NCI-H2196 treated with DMSO at 0.1 percent for 48 hours (cell line): ENCODE data around the gene MIPEP.
"Not testable (repeated sequence)": the region's sequence is repeated elsewhere in the genome, so short reads cannot be mapped to it uniquely, and the experiment has no call there.

Experiments
- DNase-seq: peaks from one replicate; lab custom pipeline; 2025; ENCODE audit not compliant: unreplicated experiment; lab: John Stamatoyannopoulos, UW

MIPEP gene

GRCh38 chr13:23778002-23778652 lies 111.1 kb downstream of the MIPEP start:
- DNase-seq, result no peak

- DNase-seq, result no peak
Measured at GRCh38 chr13:23777575-23777870, 111.7 kb downstream of the MIPEP start.

GRCh38 chr13:23776698-23777574 lies 112.3 kb downstream of the MIPEP start:
- no peak for DNase-seq

DNA sequence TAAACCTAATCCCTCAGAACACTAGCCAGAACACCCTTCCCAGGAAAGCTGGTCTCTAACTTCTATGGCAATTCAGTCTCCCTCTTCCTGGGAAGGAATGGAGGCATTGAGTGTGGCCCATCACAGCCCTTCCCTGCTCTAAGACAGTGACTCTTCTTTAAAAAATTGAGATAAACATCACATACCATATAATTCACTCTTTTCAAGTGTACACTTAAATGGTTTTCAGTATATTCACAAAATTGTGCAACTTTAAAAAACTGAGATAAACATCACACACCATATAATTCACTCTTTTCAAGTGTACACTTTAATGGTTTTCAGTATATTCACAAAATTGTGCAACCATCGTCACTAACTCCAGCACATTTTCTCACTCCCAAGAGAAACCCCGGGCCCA lies 116.5 kb downstream of the MIPEP start:
- DNase-seq, result no peak

DNA sequence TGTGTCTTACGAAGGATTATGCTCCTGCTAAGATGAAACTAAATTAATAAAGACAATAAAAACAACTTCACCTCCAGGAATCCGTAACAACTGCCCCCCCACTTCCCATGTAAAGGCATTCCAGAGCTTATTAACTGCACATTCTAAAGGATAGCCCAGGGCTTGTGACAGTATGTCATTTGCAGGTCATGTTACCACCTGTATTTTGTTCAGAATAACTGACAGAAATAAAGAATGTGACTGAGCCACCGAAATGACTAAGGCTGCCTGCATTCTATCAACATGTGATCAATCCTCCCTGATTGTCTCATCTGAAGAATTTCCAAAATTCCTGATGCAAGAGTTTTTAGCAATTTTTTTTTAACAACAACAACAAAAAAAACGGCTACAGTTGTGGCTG lies 117.2 kb downstream of the MIPEP start:
- DNase-seq, result no peak

DNA sequence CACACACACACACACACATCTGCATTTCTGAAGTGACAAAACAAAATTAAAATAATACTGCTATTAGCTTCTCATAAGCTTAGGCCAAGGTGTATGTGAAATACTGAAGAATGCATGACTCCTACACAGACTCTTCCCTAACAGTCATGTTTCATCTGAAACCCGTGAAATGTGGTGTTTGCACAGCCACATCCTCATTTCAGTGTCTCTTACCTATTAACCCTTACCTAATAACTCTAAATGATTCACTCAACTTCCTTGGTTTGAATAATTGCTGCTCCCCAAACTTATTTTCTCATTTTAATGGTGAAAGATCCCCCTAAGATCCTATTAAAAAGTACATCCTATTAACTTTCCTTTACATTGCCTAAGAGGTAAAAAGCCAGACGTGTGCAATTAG lies 117.6 kb downstream of the MIPEP start:
- no peak for DNase-seq

- no peak for DNase-seq
Measured at GRCh38 chr13:23770973-23771372, 118.2 kb downstream of the MIPEP start.

- no peak for DNase-seq
Measured at GRCh38 chr13:23770428-23770827, 118.8 kb downstream of the MIPEP start.

DNA sequence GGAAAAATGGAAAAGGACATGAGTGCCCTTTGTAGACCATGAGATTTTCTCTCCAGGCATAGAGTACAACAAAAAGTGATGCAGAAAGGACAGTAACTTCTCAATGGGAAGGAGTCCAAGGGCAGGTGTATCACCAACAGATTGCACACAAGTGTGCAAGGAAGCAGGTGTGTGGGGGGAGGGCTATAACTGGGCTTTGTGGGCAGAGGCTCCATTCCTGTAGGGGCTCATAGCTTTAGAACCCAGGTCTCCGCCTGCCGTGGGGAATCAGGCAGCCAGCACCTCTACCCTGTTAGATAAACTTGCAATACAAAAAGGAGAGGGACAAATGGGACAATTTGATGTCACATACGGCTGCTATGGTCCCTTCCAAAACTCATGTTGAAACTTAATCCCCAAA lies 119.8 kb downstream of the MIPEP start:
- DNase-seq, result no peak

DNA sequence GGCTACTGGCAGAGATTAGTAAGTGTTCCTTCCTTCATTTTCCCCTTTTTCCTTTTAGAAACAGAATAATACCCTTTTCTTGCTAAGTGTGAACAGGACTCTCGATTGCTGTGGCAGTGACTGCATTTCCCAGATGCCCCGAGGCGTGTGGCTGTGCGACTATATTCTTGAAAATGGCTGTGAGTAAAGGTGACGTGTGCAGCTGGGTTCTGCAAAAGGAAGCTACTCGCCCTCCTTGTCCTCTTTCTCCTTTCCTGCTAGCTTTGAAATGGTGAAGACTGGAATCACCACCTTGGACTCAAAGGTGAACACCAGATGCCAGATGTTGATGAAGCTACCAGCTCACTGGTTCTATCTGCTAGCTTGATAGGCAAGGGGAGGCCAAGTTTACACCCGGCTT lies 121.4 kb downstream of the MIPEP start:
- DNase-seq, result no peak

DNA sequence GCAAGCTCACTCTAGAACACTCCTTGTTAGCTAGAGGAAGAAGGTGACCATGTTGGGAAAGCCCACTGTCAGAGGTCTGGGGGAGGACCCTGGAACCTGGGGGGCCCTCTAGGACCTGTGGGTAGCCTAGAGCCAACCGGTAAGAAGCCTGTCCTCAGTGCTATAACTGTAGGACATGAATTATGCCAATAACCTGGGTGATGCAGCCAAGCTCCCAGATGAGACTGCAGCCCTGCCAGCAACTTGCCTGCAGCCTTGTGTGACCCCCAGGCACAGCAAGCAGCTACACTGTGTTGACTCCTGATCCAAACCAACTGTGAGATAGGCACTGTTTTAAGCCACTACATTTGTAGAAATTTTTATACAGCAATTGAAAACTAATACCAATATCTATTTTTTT lies 122.3 kb downstream of the MIPEP start:
- DNase-seq, result no peak

GRCh38 chr13:23766283-23766682 lies 122.9 kb downstream of the MIPEP start:
- DNase-seq, result no peak

GRCh38 chr13:23765531-23765930 lies 123.7 kb downstream of the MIPEP start:
- DNase-seq, result no peak

- no peak for DNase-seq
Measured at GRCh38 chr13:23763318-23763717, 125.9 kb downstream of the MIPEP start.

DNA sequence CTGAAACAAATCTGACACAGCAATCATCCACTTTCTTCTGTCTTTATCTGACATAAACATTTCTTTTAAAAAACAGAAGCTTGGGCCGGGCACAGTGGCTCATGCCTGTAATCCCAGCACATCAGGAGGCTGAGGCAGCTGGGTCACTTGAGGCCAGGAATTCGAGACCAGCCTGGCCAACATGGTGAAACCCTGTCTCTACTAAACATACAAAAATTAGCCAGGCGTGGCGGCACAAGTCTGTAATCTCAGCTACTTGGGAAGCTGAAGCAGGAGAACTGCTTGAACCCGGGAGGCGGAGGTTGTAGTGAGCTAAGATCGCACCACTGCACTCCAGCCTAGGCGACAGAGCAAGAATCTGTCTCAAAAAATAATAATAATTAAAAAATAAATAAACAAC lies 127.4 kb downstream of the MIPEP start:
- DNase-seq, result not testable (repeated sequence)

- DNase-seq, result no peak
Measured at GRCh38 chr13:23760000-23760399, 129.2 kb downstream of the MIPEP start.

DNA sequence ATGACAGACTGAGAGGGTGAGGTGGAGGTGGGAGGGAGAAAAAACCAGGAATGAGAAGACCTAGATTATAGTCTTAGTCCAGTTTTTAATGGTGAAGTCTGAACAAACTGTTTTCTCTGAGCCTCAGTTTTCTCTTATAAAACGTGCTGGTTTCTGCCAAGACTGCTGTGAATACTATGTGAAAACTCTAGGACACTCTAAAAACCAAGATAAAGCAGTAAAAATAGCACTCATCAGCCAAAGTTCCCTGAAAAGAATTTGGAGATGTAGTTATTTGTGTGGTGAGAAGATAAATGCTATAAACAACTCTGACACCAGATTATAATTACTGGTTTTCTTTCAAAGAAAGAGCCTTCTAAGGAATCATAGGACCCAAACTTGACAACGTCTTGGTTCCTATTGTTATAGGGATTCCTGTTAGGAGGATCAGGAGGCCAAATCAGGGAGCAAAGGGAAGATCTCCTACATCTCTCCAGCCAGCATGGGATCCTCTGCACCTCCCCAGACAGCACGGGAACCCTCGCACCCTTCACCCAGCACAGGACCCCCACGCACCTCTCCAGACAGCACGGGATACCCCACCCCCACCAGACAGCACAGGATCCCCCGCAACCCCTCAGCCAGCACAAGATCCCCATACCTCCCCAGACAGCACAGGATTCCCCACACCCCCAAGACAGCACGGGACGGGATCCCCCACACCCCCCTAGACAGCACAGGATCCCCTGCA lies 130.2 kb downstream of the MIPEP start:
- no peak for DNase-seq

DNA sequence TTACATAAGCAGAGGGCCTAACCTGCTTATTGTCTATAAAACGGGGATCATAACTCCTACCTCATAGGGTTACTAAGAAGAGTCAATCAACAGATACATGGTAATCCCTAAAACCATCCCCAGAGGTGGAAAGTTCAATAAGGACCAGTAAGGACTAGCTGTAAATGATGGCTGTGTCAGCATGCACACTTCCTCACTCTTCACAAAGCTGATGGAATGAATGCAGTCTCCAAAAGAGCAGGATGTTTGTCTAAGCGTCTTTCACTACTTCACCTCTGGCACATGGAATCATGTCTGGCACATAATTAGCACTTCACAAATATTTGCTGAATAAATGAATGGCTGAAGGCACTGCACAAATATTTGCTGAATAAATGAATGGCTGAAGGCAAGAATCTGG lies 134.2 kb downstream of the MIPEP start:
- DNase-seq, result no peak

DNA sequence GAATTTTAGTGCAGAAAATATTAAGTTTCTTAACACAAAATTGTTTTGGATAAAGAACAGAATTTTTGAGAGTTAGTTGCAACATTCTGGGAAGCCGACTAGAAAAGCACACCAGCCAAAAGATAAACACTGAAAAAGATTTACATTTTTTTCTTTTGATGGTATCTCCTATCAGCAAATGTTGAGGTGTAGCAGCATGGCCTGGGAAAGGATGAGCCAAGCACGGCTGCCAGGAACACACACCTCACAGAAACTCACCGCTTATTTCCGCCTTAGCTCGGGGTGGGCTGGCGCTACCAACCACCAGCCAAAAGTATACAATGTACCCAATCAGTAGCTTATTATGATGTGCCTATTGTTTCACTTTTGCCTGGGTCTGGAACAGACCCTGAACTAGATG lies 134.7 kb downstream of the MIPEP start:
- DNase-seq, result no peak

DNA sequence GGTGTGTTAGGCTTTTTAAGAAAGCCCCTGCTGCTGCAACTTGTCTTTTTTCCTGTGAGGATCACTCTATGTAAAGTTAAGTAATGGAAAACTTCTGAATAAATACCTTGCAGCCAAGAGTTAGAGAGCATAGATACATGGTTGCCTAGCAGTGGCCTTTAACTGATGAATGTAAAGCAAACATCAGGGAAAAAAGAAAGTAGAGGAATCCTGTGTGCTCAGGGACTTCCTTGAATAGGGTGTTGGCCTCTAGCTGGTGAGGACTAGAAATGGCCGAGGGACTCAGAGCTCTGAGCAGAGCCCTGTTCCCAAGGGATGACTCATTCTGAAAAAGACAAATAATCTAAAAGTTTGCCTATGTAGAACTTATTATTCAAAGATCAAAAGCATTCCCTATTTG lies 135.7 kb downstream of the MIPEP start:
- DNase-seq, result no peak

- DNase-seq, result no peak
Measured at GRCh38 chr13:23752111-23753001, 136.8 kb downstream of the MIPEP start.
